GM19324 (cell line): Measurements from ENCODE around the gene HNRNPA0.

Experiments
- ATAC-seq: cut with Tn5 transposase; IDR thresholded peaks from one replicate; pipeline ENCODE4 v1.9.1; 2021; ENCODE audit warnings: mild to moderate bottlenecking, moderate library complexity; ENCODE audit not compliant: unreplicated experiment, low FRiP score

HNRNPA0 gene

GRCh38 chr5:137757634-137758033, 3.5 kb upstream of the HNRNPA0 start:
- ATAC-seq = no peak

- no peak for ATAC-seq
These were observed 999 bp upstream of the HNRNPA0 start for GRCh38 chr5:137754961-137755762.

GRCh38 chr5:137753691-137754187, 424 bp downstream of the HNRNPA0 start:
- peak; percentile 21 for ATAC-seq

GRCh38 chr5:137752905-137753690, 1.1 kb downstream of the HNRNPA0 start:
- ATAC-seq = no peak

GRCh38 chr5:137751869-137752491, 2.2 kb downstream of the HNRNPA0 start:
- ATAC-seq = no peak

- ATAC-seq = no peak
These were observed 3.7 kb downstream of the HNRNPA0 start for GRCh38 chr5:137750436-137750835.

- ATAC-seq = no peak
These were observed 6.3 kb downstream of the HNRNPA0 start for GRCh38 chr5:137747848-137748247.

GRCh38 chr5:137743031-137743640, 11.0 kb downstream of the HNRNPA0 start:
- ATAC-seq = no peak

GRCh38 chr5:137741718-137742117, 12.4 kb downstream of the HNRNPA0 start:
- no peak for ATAC-seq

GRCh38 chr5:137739737-137740136, 14.4 kb downstream of the HNRNPA0 start:
- ATAC-seq = no peak

- no peak for ATAC-seq
These were observed 15.2 kb downstream of the HNRNPA0 start for GRCh38 chr5:137738947-137739346.

GRCh38 chr5:137737349-137738131, 16.6 kb downstream of the HNRNPA0 start:
- no peak for ATAC-seq

- ATAC-seq = no peak
These were observed 17.7 kb downstream of the HNRNPA0 start for GRCh38 chr5:137736496-137736895.

GRCh38 chr5:137735555-137736284, 18.4 kb downstream of the HNRNPA0 start, which contains the start of gene KLHL3:
Gene KLHL3 (minus strand): TSS chr5:137736089. CDS start chr5:137735646, 443 bp downstream.
- no peak for ATAC-seq

GRCh38 chr5:137734962-137735554, 19.1 kb downstream of the HNRNPA0 start:
- ATAC-seq = no peak

GRCh38 chr5:137734331-137734730, 19.8 kb downstream of the HNRNPA0 start:
- ATAC-seq = no peak

GRCh38 chr5:137733922-137734321, 20.2 kb downstream of the HNRNPA0 start:
- ATAC-seq = no peak

- ATAC-seq = no peak
These were observed 21.2 kb downstream of the HNRNPA0 start for GRCh38 chr5:137733006-137733405.

GRCh38 chr5:137731176-137731575, 23.0 kb downstream of the HNRNPA0 start:
- ATAC-seq = no peak
